OCI-LY3 (cell line): Measurements from ENCODE around the gene TRIM63.
A peak's percentile ranks its signal among the peaks of the same experiment; 100 is the strongest.

Experiments
- H2AFZ ChIP-seq: fragments of 200-600, 300-600 bp; shearing (Covaris generic); 2 replicates; pipeline ENCODE4 v1.6.0; 2014; ENCODE audit warnings: antibody characterized with exemption, low read depth, low read length
- H3K27ac ChIP-seq: fragments of 200-600, 300-600 bp; sonication (generic); 2 replicates; pipeline ENCODE4 v1.5.1; 2014; ENCODE audit warnings: mild to moderate bottlenecking, low read length, moderate library complexity, mixed read lengths
- H3K27me3 ChIP-seq: fragments of 200-600, 300-600 bp; sonication (generic); 2 replicates; pipeline ENCODE4 v1.6.1; 2014; ENCODE audit warnings: low read depth, low read length, mixed read lengths
- H3K36me3 ChIP-seq: fragments of 200-600, 300-600 bp; sonication (generic); replicated peaks from 2 replicates; pipeline ENCODE3; 2014; ENCODE audit warnings: low read depth, low read length, mixed read lengths
- H3K4me1 ChIP-seq: fragments of 300-600, 200-600 bp; sonication (generic); 2 replicates; pipeline ENCODE4 v1.6.1; 2014; ENCODE audit warnings: low read length, mixed read lengths
- H3K4me2 ChIP-seq: fragments of 200-600, 300-600 bp; sonication (generic); 2 replicates; pipeline ENCODE4 v1.6.1; 2014; ENCODE audit warnings: low read length, mixed read lengths
- H3K4me3 ChIP-seq: fragments of 300-600, 200-600 bp; sonication (generic); 2 replicates; pipeline ENCODE4 v1.5.1; 2014; ENCODE audit warnings: antibody characterized with exemption, mild to moderate bottlenecking, low read length, moderate library complexity
- H3K79me2 ChIP-seq: fragments of 300-600, 200-600 bp; shearing (Covaris generic); 2 replicates; pipeline ENCODE4 v1.6.1; 2014; ENCODE audit warnings: mild to moderate bottlenecking, low read length, mixed read lengths
- H3K9ac ChIP-seq: fragments of 300-600, 200-600 bp; shearing (Covaris generic); 2 replicates; pipeline ENCODE4 v1.6.0; 2014; ENCODE audit warnings: mild to moderate bottlenecking, low read length, moderate library complexity
- H3K9me3 ChIP-seq: fragments of 200-600, 300-600 bp; shearing (Covaris generic); 2 replicates; pipeline ENCODE4 v1.6.1; 2014; ENCODE audit warnings: low read length, mixed read lengths; ENCODE audit not compliant: insufficient read depth
- H4K20me1 ChIP-seq: fragments of 200-600, 300-600 bp; sonication (generic); 2 replicates; pipeline ENCODE4 v1.6.1; 2016; ENCODE audit warnings: low read length, mixed read lengths; ENCODE audit not compliant: insufficient read depth
- EZH2phosphoT487 ChIP-seq: fragments of 200-600 bp; shearing (Covaris generic); IDR thresholded peaks from 2 replicates; pipeline ENCODE4 v1.6.1; 2018; ENCODE audit warnings: antibody characterized with exemption, mixed run types, low read depth
- TF ChIP-seq, protein P1 (sequence below): fragments of 200-600, 300-600 bp; sonication (generic); IDR thresholded peaks from 2 replicates; pipeline ENCODE4 v1.5.1; 2014; ENCODE audit warnings: antibody characterized with exemption, low read length, low read depth

Gene TRIM63

DNA sequence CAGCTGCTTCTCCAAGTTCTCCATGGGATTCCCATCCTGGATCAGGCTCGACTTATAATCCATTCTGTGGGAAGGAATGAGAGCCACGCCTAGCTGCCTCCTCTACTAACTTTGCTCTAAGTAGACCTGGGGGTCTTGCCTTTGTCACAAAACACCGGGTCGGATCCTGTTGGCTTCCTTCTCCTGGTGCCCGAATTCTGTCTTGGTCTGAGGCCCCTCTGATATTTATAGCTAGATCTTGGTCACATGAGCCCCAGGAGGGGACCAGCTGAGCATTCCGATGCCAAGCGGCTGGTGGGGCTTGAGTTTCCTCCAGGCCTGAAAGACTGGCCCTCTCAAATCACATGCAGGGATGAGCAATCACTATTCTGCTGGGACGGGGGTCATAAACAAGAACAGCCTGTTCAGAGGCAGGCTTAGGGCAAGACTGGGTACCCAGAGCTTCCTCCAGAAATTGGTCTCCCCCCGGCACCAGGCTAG lies at the start of gene TRIM63:
Gene TRIM63, minus strand, starts transcription at position 199 of the 480 bp plus-strand sequence. Its CDS starts 136 bp downstream, at position 63.
- Histone ChIP-seq H3K4me3 (no peak within 1 kb of the TSS), H2AFZ (no peak within 1 kb of the TSS), H3K27me3 (0 out of 2 replicates have a peak, but pooled peaks cover 4% of the 10 kb centered on the region), H3K79me2 (no peaks in the 10 kb centered on the region), H3K4me2 (no peak within 1 kb of the TSS), H3K27ac (no peak within 1 kb of the TSS), H3K9ac (no peak within 1 kb of the TSS), H3K4me1 (no peaks in the 10 kb centered on the region), H3K9me3 (no peaks in the 10 kb centered on the region), H3K36me3 (no peaks in the 10 kb centered on the region), H4K20me1 (no peaks in the 10 kb centered on the region)
- TF ChIP-seq, protein P1, sequence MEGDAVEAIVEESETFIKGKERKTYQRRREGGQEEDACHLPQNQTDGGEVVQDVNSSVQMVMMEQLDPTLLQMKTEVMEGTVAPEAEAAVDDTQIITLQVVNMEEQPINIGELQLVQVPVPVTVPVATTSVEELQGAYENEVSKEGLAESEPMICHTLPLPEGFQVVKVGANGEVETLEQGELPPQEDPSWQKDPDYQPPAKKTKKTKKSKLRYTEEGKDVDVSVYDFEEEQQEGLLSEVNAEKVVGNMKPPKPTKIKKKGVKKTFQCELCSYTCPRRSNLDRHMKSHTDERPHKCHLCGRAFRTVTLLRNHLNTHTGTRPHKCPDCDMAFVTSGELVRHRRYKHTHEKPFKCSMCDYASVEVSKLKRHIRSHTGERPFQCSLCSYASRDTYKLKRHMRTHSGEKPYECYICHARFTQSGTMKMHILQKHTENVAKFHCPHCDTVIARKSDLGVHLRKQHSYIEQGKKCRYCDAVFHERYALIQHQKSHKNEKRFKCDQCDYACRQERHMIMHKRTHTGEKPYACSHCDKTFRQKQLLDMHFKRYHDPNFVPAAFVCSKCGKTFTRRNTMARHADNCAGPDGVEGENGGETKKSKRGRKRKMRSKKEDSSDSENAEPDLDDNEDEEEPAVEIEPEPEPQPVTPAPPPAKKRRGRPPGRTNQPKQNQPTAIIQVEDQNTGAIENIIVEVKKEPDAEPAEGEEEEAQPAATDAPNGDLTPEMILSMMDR = no peak
- TF ChIP-seq EZH2phosphoT487 = no peak

DNA sequence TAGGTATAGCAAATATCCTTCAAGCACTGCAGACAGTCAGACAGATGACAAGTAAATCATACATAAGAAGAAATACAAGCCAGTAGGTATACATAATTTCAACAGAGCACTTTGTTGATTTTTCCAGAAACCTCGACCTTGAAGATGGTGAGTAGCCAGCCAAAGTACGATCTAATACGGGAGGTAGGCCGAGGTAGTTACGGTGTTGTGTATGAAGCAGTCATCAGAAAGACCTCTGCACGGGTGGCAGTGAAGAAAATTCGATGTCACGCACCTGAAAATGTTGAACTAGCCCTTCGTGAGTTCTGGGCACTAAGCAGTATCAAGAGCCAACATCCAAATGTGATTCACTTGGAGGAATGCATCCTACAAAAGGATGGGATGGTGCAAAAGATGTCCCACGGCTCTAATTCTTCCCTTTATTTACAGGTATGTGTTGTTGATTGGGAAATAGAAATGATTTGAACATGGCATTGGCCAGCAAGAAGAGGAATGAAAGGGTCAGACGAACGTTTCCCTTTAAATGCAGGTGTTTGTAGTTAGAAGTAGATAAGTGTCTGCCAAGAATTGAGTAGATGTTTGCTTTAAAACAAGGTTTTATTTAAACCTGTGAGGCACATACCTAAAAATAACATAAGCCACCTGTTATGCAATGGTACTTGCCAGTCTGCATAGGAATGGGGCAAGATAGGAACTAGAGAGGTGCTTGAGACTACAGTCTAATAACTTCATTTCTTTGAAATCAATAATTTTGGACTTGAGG lies 46.9 kb upstream of the TRIM63 start:
- Histone ChIP-seq H3K9ac (no peak overlapping the region), H3K79me2 (peaks cover 19% of the 10 kb centered on the region), H3K36me3 (peaks cover 2% of the 10 kb centered on the region), H3K9me3 (no peaks in the 10 kb centered on the region), H3K4me2 (no peak overlapping the region), H2AFZ (no peak overlapping the region), H4K20me1 (no peaks in the 10 kb centered on the region), H3K27ac (no peak overlapping the region), H3K4me3 (no peak overlapping the region), H3K4me1 (peaks cover 11% of the 10 kb centered on the region), H3K27me3 (no peaks in the 10 kb centered on the region)
- TF ChIP-seq EZH2phosphoT487 = no peak
- TF ChIP-seq, protein P1 = no peak

DNA sequence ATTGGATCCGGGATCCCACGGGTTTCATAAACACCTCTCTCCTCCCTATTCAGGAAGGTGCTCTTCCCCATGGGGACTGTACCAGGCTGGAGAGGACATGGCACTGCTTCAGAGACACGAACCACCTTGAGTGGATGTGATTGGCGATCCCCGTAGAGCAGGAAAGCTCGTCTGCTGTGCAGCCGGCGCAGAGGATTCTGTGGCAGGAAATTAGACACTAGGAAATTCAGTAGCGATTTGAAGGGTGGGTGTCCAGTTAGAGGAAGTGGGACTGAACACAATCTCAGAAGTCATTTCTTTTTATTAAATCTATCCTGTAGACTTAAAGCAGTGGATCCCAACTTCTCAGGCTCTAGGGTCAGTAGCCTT lies 45.0 kb upstream of the TRIM63 start:
- H3K79me2 ChIP-seq = peaks cover 19% of the 10 kb centered on the region
- H3K9me3 ChIP-seq = no peaks in the 10 kb centered on the region
- H3K36me3 ChIP-seq = no peaks in the 10 kb centered on the region
- peak overlapping the region; percentile 95 for H3K9ac ChIP-seq
- H3K27ac ChIP-seq = peak overlapping the region; percentile 47; the same call in 1 of the 2 replicates
- peak overlapping the region; percentile 85 for H3K4me3 ChIP-seq
- H3K4me1 ChIP-seq = peaks cover 11% of the 10 kb centered on the region
- peak overlapping the region; percentile 86 for H3K4me2 ChIP-seq
- peak overlapping the region; percentile 93; the same call in 1 of the 2 replicates for H2AFZ ChIP-seq
- no peak for TF ChIP-seq EZH2phosphoT487
- TF ChIP-seq, protein P1 = no peak
- H4K20me1 ChIP-seq = no peaks in the 10 kb centered on the region
- H3K27me3 ChIP-seq = no peaks in the 10 kb centered on the region

DNA sequence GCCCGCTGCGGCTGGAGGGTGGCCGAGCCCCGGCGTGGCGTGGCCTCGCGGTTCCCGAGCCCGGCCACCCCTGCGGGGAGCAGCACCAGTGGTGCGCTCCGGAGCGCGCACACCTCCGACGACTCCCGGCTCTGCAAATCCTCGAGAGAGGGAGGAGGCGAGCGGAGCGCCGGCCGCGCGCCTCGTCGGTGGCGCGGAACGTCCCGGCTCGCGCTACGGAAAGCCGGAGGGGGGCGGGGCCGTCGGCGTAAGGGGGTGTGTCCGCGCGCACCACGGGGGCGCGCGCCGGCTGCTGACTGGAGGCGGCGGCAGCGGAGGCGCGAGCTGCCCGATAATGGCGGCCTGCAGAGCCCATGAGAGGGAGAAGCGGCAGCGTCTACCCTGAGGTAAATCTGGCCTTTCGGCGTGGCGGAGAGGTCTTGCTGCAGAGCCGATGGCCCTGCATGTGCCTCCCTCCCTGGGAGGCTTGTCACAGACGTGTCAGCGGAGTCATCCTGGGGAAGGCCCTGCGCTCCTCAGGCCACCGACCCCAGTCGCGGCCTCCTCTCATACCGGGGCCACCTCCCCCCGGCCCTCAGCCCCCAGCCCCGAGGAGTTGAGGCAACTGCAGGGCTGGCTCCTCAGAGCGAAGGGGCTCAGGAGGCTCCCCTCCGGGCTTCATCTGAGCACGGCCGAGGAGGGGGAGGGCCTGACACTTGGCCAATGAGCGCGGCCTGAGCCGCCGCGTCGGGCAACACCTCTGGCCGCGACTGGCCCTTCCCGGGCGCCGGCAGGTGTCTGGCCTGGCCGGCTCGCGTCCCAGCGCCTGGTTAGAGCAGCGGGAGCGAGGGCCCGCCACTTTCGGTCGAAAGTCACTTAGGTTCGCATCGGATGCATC lies 44.3 kb upstream of the TRIM63 start, which contains the start of gene PDIK1L:
Gene PDIK1L, plus strand, starts transcription at position 295 of the 877 bp plus-strand sequence. CDS start 2,485 bp downstream, outside the sequence.
- Histone ChIP-seq H2AFZ (peak within 1 kb of the TSS; percentile 93), H3K9ac (peak within 1 kb of the TSS; percentile 95), H3K27ac (peak within 1 kb of the TSS; percentile 56), H3K4me1 (peaks cover 11% of the 10 kb centered on the region), H3K79me2 (peaks cover 19% of the 10 kb centered on the region), H3K27me3 (no peaks in the 10 kb centered on the region), H3K4me3 (peak within 1 kb of the TSS; percentile 85), H4K20me1 (no peaks in the 10 kb centered on the region), H3K9me3 (no peaks in the 10 kb centered on the region), H3K36me3 (no peaks in the 10 kb centered on the region), H3K4me2 (peak within 1 kb of the TSS; percentile 86)
- no peak for TF ChIP-seq EZH2phosphoT487
- TF ChIP-seq, protein P1 = no peak
